HepG2 (cell line): ENCODE data around the gene GDPGP1. TPM values are rescaled to one million over a fixed set of nuclear protein-coding genes. Genes with fewer than 3 reads are reported as not detected.

Source experiments
- CBFB ChIP-seq: sonication (generic); formaldehyde crosslinking; IDR thresholded peaks from 2 replicates; pipeline ENCODE4 v1.4.0; 2020; ENCODE audit warnings: missing genetic modification reagents
- CSRNP2 ChIP-seq: sonication (generic); formaldehyde crosslinking; conservative IDR thresholded peaks from 2 replicates; pipeline ENCODE4 v1.8.0; 2022; ENCODE audit warnings: low read depth, missing genetic modification reagents
- HMGXB3 ChIP-seq: sonication (generic); formaldehyde crosslinking; IDR thresholded peaks from 2 replicates; pipeline ENCODE4 v1.4.0; 2020; ENCODE audit warnings: missing genetic modification reagents, borderline replicate concordance
- POGZ ChIP-seq: sonication (generic); formaldehyde crosslinking; IDR thresholded peaks from 2 replicates; pipeline ENCODE4 v1.4.0; 2020; ENCODE audit warnings: mild to moderate bottlenecking, missing genetic modification reagents
- RBM39 ChIP-seq: fragments of 200-400 bp; formaldehyde crosslinking; IDR thresholded peaks from one replicate; pipeline ENCODE4 v1.6.1; 2018; ENCODE audit warnings: antibody characterized with exemption, mild to moderate bottlenecking, low read depth, low read length; ENCODE audit not compliant: poor library complexity, severe bottlenecking
- ZNF33B ChIP-seq: sonication (generic); formaldehyde crosslinking; IDR thresholded peaks from 2 replicates; pipeline ENCODE4 v1.5.1; 2020; ENCODE audit warnings: mild to moderate bottlenecking, missing genetic modification reagents
- ZSCAN29 ChIP-seq: sonication (generic); formaldehyde crosslinking; conservative IDR thresholded peaks from 2 replicates; pipeline ENCODE4 v1.4.0; 2020; ENCODE audit warnings: mild to moderate bottlenecking, missing genetic modification reagents
- polyA plus RNA-seq, 8 experiments: library from polyadenylated mRNA; depleted of rRNA in 3 of 8; stranded (reverse) in 7 of 8; unstranded in 1 of 8; fragments of >200 nt; fragmentation: Illumina TruSeq in 4 of 8; extraction: Trizol in 4 of 8; gene quantifications; 2 replicates each; pipeline versions ENCODE4 v1.2.1 to v1.2.3, GENCODE V29; 2011 to 2016; ENCODE audit warnings: low read depth in 4 of 8, missing spikeins in 1 of 8, mixed read lengths in 1 of 8; ENCODE audit not compliant: insufficient read depth in 1 of 8
- total RNA-seq, 5 experiments: library from RNA; depleted of rRNA; stranded (reverse); fragments of >200 nt; fragmentation: Illumina TruSeq; extraction: Trizol; gene quantifications; 2 replicates each; pipeline ENCODE4 v1.2.3, GENCODE V29; 2016; ENCODE audit warnings: low read depth in 1 of 5
- TF ChIP-seq, protein P1 (sequence below): sonication (generic); formaldehyde crosslinking; IDR thresholded peaks from 2 replicates; pipeline ENCODE4 v1.4.0; 2020; ENCODE audit warnings: mild to moderate bottlenecking, missing genetic modification reagents
- TF ChIP-seq, protein P2 (sequence below): sonication (generic); formaldehyde crosslinking; IDR thresholded peaks from 2 replicates; pipeline ENCODE4 v1.4.0; 2020; ENCODE audit warnings: missing genetic modification reagents
- TF ChIP-seq, protein P3 (sequence below): sonication (generic); formaldehyde crosslinking; IDR thresholded peaks from 2 replicates; pipeline ENCODE4 v1.9.0; 2021; ENCODE audit warnings: mild to moderate bottlenecking, missing genetic modification reagents

Gene GDPGP1
- total and polyA plus RNA-seq, 2 of the 13 experiments (the other 11 are each of a cell fraction or from before 2014, with no cell fraction given) = 1.5 to 4.3 TPM

DNA sequence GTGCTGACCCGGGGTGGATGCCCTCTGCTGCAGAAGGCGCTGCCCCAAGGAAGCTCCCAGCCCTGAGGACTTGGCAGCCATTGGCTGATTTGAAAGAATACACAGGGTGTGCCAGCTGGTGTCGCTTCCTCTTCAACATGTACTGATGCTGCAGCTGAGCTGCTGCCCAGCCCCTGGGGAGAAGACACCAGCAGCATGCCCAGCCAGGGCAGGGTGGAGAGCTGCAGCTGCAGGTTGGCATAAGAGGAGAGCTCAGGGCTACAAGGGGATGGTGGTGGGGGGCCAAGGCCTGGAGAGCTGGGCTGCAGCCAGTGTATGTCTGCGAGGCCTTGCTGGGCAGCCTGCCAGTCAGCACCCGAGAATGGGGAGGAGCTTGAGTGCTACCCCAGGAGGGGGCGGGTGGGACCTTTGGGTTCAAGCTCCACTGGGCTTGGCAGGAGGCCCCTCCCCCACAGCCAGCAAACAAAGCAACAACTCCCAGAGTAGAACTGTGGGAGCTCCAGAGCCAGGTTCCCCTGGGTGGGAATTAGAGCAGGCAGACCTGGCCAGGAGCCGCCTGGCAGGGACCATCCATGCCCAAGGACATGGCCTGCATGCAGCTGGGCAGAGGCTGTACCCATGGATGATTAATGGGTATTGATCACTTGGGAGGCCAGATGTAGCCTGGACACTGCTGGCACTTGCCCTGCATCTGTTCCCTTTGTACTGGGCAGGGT lies 42.1 kb upstream of the GDPGP1 start (continued):
- no peak for TF ChIP-seq HMGXB3 (CRISPR knock-in tag)
- TF ChIP-seq ZSCAN29 (CRISPR knock-in tag) = no peak
- TF ChIP-seq RBM39 = no peak
- TF ChIP-seq, protein P1, sequence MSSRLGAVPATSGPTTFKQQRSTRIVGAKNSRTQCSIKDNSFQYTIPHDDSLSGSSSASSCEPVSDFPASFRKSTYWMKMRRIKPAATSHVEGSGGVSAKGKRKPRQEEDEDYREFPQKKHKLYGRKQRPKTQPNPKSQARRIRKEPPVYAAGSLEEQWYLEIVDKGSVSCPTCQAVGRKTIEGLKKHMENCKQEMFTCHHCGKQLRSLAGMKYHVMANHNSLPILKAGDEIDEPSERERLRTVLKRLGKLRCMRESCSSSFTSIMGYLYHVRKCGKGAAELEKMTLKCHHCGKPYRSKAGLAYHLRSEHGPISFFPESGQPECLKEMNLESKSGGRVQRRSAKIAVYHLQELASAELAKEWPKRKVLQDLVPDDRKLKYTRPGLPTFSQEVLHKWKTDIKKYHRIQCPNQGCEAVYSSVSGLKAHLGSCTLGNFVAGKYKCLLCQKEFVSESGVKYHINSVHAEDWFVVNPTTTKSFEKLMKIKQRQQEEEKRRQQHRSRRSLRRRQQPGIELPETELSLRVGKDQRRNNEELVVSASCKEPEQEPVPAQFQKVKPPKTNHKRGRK (CRISPR knock-in tag) = no peak
- TF ChIP-seq, protein P2, sequence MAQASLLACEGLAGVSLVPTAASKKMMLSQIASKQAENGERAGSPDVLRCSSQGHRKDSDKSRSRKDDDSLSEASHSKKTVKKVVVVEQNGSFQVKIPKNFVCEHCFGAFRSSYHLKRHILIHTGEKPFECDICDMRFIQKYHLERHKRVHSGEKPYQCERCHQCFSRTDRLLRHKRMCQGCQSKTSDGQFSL (CRISPR knock-in tag) = 0 out of 2 replicates have a peak, but pooled peaks have one; percentile 40
- no peak for TF ChIP-seq CBFB (CRISPR knock-in tag)
- TF ChIP-seq POGZ = peak; percentile 50
- TF ChIP-seq ZNF33B (CRISPR knock-in tag) = no peak
- no peak for TF ChIP-seq CSRNP2 (CRISPR knock-in tag)
- TF ChIP-seq, protein P3, sequence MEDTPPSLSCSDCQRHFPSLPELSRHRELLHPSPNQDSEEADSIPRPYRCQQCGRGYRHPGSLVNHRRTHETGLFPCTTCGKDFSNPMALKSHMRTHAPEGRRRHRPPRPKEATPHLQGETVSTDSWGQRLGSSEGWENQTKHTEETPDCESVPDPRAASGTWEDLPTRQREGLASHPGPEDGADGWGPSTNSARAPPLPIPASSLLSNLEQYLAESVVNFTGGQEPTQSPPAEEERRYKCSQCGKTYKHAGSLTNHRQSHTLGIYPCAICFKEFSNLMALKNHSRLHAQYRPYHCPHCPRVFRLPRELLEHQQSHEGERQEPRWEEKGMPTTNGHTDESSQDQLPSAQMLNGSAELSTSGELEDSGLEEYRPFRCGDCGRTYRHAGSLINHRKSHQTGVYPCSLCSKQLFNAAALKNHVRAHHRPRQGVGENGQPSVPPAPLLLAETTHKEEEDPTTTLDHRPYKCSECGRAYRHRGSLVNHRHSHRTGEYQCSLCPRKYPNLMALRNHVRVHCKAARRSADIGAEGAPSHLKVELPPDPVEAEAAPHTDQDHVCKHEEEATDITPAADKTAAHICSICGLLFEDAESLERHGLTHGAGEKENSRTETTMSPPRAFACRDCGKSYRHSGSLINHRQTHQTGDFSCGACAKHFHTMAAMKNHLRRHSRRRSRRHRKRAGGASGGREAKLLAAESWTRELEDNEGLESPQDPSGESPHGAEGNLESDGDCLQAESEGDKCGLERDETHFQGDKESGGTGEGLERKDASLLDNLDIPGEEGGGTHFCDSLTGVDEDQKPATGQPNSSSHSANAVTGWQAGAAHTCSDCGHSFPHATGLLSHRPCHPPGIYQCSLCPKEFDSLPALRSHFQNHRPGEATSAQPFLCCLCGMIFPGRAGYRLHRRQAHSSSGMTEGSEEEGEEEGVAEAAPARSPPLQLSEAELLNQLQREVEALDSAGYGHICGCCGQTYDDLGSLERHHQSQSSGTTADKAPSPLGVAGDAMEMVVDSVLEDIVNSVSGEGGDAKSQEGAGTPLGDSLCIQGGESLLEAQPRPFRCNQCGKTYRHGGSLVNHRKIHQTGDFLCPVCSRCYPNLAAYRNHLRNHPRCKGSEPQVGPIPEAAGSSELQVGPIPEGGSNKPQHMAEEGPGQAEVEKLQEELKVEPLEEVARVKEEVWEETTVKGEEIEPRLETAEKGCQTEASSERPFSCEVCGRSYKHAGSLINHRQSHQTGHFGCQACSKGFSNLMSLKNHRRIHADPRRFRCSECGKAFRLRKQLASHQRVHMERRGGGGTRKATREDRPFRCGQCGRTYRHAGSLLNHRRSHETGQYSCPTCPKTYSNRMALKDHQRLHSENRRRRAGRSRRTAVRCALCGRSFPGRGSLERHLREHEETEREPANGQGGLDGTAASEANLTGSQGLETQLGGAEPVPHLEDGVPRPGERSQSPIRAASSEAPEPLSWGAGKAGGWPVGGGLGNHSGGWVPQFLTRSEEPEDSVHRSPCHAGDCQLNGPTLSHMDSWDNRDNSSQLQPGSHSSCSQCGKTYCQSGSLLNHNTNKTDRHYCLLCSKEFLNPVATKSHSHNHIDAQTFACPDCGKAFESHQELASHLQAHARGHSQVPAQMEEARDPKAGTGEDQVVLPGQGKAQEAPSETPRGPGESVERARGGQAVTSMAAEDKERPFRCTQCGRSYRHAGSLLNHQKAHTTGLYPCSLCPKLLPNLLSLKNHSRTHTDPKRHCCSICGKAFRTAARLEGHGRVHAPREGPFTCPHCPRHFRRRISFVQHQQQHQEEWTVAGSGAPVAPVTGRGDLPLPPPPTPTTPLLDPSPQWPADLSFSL = 0 out of 2 replicates have a peak, but pooled peaks have one; percentile 19
